GM23338 (cell line): ENCODE data around the gene ETV5. TPM values are rescaled to one million over a fixed set of nuclear protein-coding genes. Genes with fewer than 3 reads are reported as not detected.

Experiments used
- ATAC-seq: fragments of 200-7000 bp; cut with Tn5 transposase; 3 replicates; pipeline ENCODE4 v1.9.1; 2020
- DNase-seq: peaks from one replicate; pipeline ENCODE4 v3.0.0-alpha.2; 2015; ENCODE audit warnings: low spot score
- H2AFZ ChIP-seq: fragments of 200-600 bp; sonication (generic); 2 replicates; pipeline ENCODE4 v1.8.0; 2016; ENCODE audit warnings: antibody characterized with exemption, mild to moderate bottlenecking, moderate library complexity
- H3F3A ChIP-seq: fragments of 200-600 bp; sonication (generic); replicated peaks from 2 replicates; pipeline ENCODE4 v1.8.0; 2017; ENCODE audit warnings: antibody characterized with exemption, mixed run types, low read depth
- H3K27ac ChIP-seq: fragments of 200-600 bp; sonication (generic); 2 replicates; pipeline ENCODE4 v1.6.1; 2016; ENCODE audit warnings: low read depth
- H3K27me3 ChIP-seq: fragments of 200-600 bp; sonication (generic); 2 replicates; pipeline ENCODE4 v1.8.0; 2016; ENCODE audit warnings: mild to moderate bottlenecking, mixed run types, moderate library complexity; ENCODE audit not compliant: insufficient read depth
- H3K36me3 ChIP-seq: fragments of 200-600 bp; sonication (generic); 2 replicates; pipeline ENCODE4 v1.8.0; 2016; ENCODE audit warnings: mild to moderate bottlenecking; ENCODE audit not compliant: insufficient read depth
- H3K4me1 ChIP-seq: fragments of 200-600 bp; sonication (generic); 2 replicates; pipeline ENCODE4 v1.8.0; 2016; ENCODE audit warnings: mild to moderate bottlenecking, moderate library complexity; ENCODE audit not compliant: insufficient read depth
- H3K4me2 ChIP-seq: fragments of 200-600 bp; sonication (generic); 2 replicates; pipeline ENCODE4 v1.7.1; 2017; ENCODE audit warnings: mixed run types
- H3K4me3 ChIP-seq: fragments of 200-600 bp; sonication (generic); 2 replicates; pipeline ENCODE4 v1.6.1; 2016; ENCODE audit warnings: mixed run types
- H3K79me2 ChIP-seq: fragments of 200-600 bp; sonication (generic); replicated peaks from 2 replicates; pipeline ENCODE4 v1.8.0; 2017; ENCODE audit warnings: mild to moderate bottlenecking; ENCODE audit not compliant: insufficient read depth
- H3K9me2 ChIP-seq: fragments of 200-600 bp; sonication (generic); 2 replicates; pipeline ENCODE4 v1.8.0; 2017; ENCODE audit not compliant: insufficient read depth
- H4K20me1 ChIP-seq: fragments of 200-600 bp; sonication (generic); replicated peaks from 2 replicates; pipeline ENCODE4 v1.8.0; 2017; ENCODE audit warnings: mild to moderate bottlenecking; ENCODE audit not compliant: insufficient read depth
- H3K27ac Mint-ChIP-seq: 2 replicates; pipeline ENCODE4 v1.8.0; 2020; ENCODE audit warnings: inconsistent platforms, mild to moderate bottlenecking, moderate library complexity, mixed read lengths
- H3K27me3 Mint-ChIP-seq: 3 replicates; pipeline ENCODE4 v1.8.0; 2022; ENCODE audit warnings: low read depth, mild to moderate bottlenecking, moderate library complexity, mixed read lengths, inconsistent platforms; ENCODE audit not compliant: insufficient read depth, poor library complexity
- H3K36me3 Mint-ChIP-seq: 3 replicates; pipeline ENCODE4 v1.8.0; 2021; ENCODE audit warnings: low read depth, mild to moderate bottlenecking, inconsistent platforms, moderate library complexity, mixed read lengths
- H3K4me1 Mint-ChIP-seq: 3 replicates; pipeline ENCODE4 v1.8.0; 2020; ENCODE audit warnings: mild to moderate bottlenecking, inconsistent platforms, mixed read lengths
- H3K4me3 Mint-ChIP-seq: 3 replicates; pipeline ENCODE4 v1.8.0; 2021; ENCODE audit warnings: moderate library complexity, mild to moderate bottlenecking, inconsistent platforms, mixed read lengths
- H3K9me3 Mint-ChIP-seq: 3 replicates; pipeline ENCODE4 v1.8.0; 2020; ENCODE audit warnings: moderate library complexity, mild to moderate bottlenecking, inconsistent platforms, mixed read lengths
- ETS1 ChIP-seq: IDR thresholded peaks from 2 replicates; pipeline ENCODE4 v1.6.1; 2016; ENCODE audit warnings: antibody characterized with exemption
- EZH2 ChIP-seq: fragments of 200-600 bp; sonication (generic); IDR thresholded peaks from one replicate; pipeline ENCODE4 v1.8.0; 2017; ENCODE audit warnings: antibody characterized with exemption, mild to moderate bottlenecking, low read depth; ENCODE audit not compliant: unreplicated experiment
- EZH2phosphoT487 ChIP-seq: fragments of 200-600 bp; sonication (generic); IDR thresholded peaks from one replicate; pipeline ENCODE4 v1.8.1; 2018; ENCODE audit warnings: antibody characterized with exemption; ENCODE audit not compliant: unreplicated experiment
- NANOG ChIP-seq: IDR thresholded peaks from 2 replicates; pipeline ENCODE4 v1.6.1; 2016; ENCODE audit warnings: antibody characterized with exemption, borderline replicate concordance
- STAT1 ChIP-seq: IDR thresholded peaks from one replicate; pipeline ENCODE4 v1.6.1; 2016; ENCODE audit warnings: antibody characterized with exemption; ENCODE audit not compliant: unreplicated experiment
- polyA plus RNA-seq: library from polyadenylated mRNA; unstranded; fragments of >200 nt; fragmentation: Nextera tagmentation; extraction: Ambion mirVana; gene quantifications from 2 replicates; pipeline ENCODE4 v1.2.1, GENCODE V29; 2016
- total RNA-seq: library from RNA; depleted of rRNA; stranded (reverse); fragments of >200 nt; shearing (Covaris generic); gene quantifications from 2 replicates; pipeline ENCODE4 v1.2.3, GENCODE V29; 2014
- TF ChIP-seq, protein P1 (sequence below): fragments of 250-450 bp; sonication (Bioruptor Pico); IDR thresholded peaks from 2 replicates; pipeline ENCODE4 v1.5.0; 2020; ENCODE audit warnings: mild to moderate bottlenecking, moderate library complexity
- TF ChIP-seq, protein P2 (sequence below), 2 experiments: fragments of 200-600 bp in 1 of 2; sonication (generic) in 1 of 2; conservative IDR thresholded peaks; 2 replicates each; pipeline versions ENCODE4 v1.5.1 to v1.6.1; 2016 to 2017; ENCODE audit warnings: antibody characterized with exemption in 2 of 2, low read depth in 2 of 2, mild to moderate bottlenecking in 2 of 2, moderate library complexity in 1 of 2

ETV5 gene
- total and polyA plus RNA-seq, 2 experiments from 2014 or later: 33.5 to 57.1 TPM

- TF ChIP-seq, protein P1, sequence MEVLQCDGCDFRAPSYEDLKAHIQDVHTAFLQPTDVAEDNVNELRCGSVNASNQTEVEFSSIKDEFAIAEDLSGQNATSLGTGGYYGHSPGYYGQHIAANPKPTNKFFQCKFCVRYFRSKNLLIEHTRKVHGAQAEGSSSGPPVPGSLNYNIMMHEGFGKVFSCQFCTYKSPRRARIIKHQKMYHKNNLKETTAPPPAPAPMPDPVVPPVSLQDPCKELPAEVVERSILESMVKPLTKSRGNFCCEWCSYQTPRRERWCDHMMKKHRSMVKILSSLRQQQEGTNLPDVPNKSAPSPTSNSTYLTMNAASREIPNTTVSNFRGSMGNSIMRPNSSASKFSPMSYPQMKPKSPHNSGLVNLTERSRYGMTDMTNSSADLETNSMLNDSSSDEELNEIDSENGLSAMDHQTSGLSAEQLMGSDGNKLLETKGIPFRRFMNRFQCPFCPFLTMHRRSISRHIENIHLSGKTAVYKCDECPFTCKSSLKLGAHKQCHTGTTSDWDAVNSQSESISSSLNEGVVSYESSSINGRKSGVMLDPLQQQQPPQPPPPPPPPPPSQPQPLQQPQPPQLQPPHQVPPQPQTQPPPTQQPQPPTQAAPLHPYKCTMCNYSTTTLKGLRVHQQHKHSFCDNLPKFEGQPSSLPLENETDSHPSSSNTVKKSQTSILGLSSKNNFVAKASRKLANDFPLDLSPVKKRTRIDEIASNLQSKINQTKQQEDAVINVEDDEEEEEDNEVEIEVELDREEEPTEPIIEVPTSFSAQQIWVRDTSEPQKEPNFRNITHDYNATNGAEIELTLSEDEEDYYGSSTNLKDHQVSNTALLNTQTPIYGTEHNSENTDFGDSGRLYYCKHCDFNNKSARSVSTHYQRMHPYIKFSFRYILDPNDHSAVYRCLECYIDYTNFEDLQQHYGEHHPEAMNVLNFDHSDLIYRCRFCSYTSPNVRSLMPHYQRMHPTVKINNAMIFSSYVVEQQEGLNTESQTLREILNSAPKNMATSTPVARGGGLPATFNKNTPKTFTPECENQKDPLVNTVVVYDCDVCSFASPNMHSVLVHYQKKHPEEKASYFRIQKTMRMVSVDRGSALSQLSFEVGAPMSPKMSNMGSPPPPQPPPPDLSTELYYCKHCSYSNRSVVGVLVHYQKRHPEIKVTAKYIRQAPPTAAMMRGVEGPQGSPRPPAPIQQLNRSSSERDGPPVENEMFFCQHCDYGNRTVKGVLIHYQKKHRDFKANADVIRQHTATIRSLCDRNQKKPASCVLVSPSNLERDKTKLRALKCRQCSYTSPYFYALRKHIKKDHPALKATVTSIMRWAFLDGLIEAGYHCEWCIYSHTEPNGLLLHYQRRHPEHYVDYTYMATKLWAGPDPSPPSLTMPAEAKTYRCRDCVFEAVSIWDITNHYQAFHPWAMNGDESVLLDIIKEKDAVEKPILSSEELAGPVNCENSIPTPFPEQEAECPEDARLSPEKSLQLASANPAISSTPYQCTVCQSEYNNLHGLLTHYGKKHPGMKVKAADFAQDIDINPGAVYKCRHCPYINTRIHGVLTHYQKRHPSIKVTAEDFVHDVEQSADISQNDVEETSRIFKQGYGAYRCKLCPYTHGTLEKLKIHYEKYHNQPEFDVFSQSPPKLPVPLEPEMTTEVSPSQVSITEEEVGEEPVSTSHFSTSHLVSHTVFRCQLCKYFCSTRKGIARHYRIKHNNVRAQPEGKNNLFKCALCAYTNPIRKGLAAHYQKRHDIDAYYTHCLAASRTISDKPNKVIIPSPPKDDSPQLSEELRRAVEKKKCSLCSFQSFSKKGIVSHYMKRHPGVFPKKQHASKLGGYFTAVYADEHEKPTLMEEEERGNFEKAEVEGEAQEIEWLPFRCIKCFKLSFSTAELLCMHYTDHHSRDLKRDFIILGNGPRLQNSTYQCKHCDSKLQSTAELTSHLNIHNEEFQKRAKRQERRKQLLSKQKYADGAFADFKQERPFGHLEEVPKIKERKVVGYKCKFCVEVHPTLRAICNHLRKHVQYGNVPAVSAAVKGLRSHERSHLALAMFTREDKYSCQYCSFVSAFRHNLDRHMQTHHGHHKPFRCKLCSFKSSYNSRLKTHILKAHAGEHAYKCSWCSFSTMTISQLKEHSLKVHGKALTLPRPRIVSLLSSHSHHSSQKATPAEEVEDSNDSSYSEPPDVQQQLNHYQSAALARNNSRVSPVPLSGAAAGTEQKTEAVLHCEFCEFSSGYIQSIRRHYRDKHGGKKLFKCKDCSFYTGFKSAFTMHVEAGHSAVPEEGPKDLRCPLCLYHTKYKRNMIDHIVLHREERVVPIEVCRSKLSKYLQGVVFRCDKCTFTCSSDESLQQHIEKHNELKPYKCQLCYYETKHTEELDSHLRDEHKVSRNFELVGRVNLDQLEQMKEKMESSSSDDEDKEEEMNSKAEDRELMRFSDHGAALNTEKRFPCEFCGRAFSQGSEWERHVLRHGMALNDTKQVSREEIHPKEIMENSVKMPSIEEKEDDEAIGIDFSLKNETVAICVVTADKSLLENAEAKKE (CRISPR knock-in tag): no peak
These were observed 10.6 kb upstream of the ETV5 start (continued) for GRCh38 chr3:186119499-186119898.

DNA sequence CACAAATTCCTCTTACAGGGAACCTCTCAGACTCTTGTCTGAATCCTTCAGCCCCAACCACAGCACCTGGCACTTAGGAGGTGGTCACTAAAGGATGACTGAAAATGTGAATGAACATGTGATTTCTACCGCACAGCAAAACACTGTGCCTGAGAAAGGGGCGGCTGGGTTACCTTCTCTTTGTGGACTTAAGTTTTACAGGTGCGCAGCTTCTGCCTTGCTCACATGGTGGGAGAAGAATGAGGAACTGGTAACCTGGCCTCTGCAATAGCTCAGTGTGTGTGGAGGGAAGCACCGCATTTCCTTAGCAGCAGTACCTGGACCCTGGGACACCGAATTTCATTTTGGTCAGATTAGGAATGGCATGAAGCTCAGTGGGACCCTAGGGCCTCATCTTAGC lies 9.8 kb upstream of the ETV5 start:
- Histone ChIP-seq H3K79me2 (no peaks in the 10 kb centered on the region), H3K27ac (no peak overlapping the region), H3K9me2 (no peaks in the 10 kb centered on the region), H3K4me2 (no peak overlapping the region), H3K27me3 (peaks cover 28% of the 10 kb centered on the region), H3K36me3 (no peaks in the 10 kb centered on the region), H4K20me1 (no peaks in the 10 kb centered on the region), H3F3A (no peaks in the 10 kb centered on the region), H2AFZ (no peak overlapping the region), H3K4me1 (peaks cover 38% of the 10 kb centered on the region), H3K4me3 (no peak overlapping the region)
- Mint-ChIP-seq H3K9me3 (no peaks in the 10 kb centered on the region), H3K36me3 (no peaks in the 10 kb centered on the region), H3K4me3 (no peak overlapping the region), H3K27me3 (peaks cover 21% of the 10 kb centered on the region), H3K27ac (no peak overlapping the region), H3K4me1 (peaks cover 49% of the 10 kb centered on the region)
- no peak for ATAC-seq
- no peak for DNase-seq
- TF ChIP-seq NANOG: no peak
- no peak for TF ChIP-seq ETS1
- no peak for TF ChIP-seq EZH2phosphoT487
- TF ChIP-seq, protein P2, sequence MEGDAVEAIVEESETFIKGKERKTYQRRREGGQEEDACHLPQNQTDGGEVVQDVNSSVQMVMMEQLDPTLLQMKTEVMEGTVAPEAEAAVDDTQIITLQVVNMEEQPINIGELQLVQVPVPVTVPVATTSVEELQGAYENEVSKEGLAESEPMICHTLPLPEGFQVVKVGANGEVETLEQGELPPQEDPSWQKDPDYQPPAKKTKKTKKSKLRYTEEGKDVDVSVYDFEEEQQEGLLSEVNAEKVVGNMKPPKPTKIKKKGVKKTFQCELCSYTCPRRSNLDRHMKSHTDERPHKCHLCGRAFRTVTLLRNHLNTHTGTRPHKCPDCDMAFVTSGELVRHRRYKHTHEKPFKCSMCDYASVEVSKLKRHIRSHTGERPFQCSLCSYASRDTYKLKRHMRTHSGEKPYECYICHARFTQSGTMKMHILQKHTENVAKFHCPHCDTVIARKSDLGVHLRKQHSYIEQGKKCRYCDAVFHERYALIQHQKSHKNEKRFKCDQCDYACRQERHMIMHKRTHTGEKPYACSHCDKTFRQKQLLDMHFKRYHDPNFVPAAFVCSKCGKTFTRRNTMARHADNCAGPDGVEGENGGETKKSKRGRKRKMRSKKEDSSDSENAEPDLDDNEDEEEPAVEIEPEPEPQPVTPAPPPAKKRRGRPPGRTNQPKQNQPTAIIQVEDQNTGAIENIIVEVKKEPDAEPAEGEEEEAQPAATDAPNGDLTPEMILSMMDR (conservative IDR thresholded peaks at IDR 0.05; ENCODE audit: low read depth in 2 of 2): no peak
- TF ChIP-seq, protein P1 (CRISPR knock-in tag): no peak
- no peak for TF ChIP-seq STAT1
- no peak for TF ChIP-seq EZH2
